Astrocyte (in vitro differentiated cells and primary cell): ENCODE results near the gene PRSS38.

Experiments
- EZH2 ChIP-seq: IDR thresholded peaks from 2 replicates; pipeline ENCODE4 v1.6.1; 2012; ENCODE audit warnings: mild to moderate bottlenecking, low read length, inconsistent platforms; ENCODE audit not compliant: insufficient read depth
- TF ChIP-seq, protein P1 (sequence below): IDR thresholded peaks from 2 replicates; pipeline ENCODE4 v1.5.1; 2011; ENCODE audit warnings: low read depth, mild to moderate bottlenecking, inconsistent platforms, low read length, moderate library complexity; ENCODE audit not compliant: insufficient read depth

DNA sequence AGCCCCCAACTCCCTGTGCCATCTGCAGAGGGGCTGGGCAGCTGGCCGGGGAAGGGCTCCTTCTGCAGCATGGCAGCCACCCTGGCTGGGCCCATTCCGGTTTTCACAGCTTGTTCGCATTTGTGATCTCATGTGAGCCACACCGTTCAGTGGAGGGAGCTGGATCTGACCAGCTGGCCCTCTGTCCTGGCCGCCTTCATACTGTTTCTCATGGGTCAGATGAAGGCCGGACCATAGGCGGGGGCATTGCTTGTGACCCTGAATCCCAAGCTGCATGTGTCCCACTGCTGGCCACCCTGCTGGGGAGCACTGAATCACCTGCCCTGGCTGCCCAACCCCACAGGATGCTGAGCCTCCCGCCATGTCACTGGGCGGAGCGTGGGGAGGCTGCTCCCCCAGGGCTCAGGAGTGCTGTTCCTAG is 36.4 kb upstream of the PRSS38 start:
- TF ChIP-seq, protein P1, sequence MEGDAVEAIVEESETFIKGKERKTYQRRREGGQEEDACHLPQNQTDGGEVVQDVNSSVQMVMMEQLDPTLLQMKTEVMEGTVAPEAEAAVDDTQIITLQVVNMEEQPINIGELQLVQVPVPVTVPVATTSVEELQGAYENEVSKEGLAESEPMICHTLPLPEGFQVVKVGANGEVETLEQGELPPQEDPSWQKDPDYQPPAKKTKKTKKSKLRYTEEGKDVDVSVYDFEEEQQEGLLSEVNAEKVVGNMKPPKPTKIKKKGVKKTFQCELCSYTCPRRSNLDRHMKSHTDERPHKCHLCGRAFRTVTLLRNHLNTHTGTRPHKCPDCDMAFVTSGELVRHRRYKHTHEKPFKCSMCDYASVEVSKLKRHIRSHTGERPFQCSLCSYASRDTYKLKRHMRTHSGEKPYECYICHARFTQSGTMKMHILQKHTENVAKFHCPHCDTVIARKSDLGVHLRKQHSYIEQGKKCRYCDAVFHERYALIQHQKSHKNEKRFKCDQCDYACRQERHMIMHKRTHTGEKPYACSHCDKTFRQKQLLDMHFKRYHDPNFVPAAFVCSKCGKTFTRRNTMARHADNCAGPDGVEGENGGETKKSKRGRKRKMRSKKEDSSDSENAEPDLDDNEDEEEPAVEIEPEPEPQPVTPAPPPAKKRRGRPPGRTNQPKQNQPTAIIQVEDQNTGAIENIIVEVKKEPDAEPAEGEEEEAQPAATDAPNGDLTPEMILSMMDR, result no peak
- no peak for TF ChIP-seq EZH2
